IPS DF 4.7 (cell line): Measurements from ENCODE around the gene PIP5K1C.
"Not testable (repeated sequence)": the region's sequence is repeated elsewhere in the genome, so short reads cannot be mapped to it uniquely, and the experiment has no call there.

Experiments
- DNase-seq: peaks from one replicate; pipeline ENCODE4 v3.0.0-alpha.2; 2013; ENCODE audit warnings: low spot score; ENCODE audit errors: extremely low read depth

PIP5K1C gene

GRCh38 chr19:3661284-3662238 lies 38.7 kb downstream of the PIP5K1C start:
- no peak for DNase-seq

- no peak for DNase-seq
Measured at GRCh38 chr19:3660493-3661219, 39.6 kb downstream of the PIP5K1C start.

GRCh38 chr19:3659746-3660112 lies 40.5 kb downstream of the PIP5K1C start:
- no peak for DNase-seq

- no peak for DNase-seq
Measured at GRCh38 chr19:3658870-3659745, 41.2 kb downstream of the PIP5K1C start.

- no peak for DNase-seq
Measured at GRCh38 chr19:3658004-3658869, 42.0 kb downstream of the PIP5K1C start.

- no peak for DNase-seq
Measured at GRCh38 chr19:3657395-3657769, 42.9 kb downstream of the PIP5K1C start.

GRCh38 chr19:3656747-3657394 lies 43.4 kb downstream of the PIP5K1C start:
- no peak for DNase-seq

- DNase-seq, result no peak
Measured at GRCh38 chr19:3656073-3656746, 44.1 kb downstream of the PIP5K1C start.

- DNase-seq, result no peak
Measured at GRCh38 chr19:3655402-3656072, 44.7 kb downstream of the PIP5K1C start.

GRCh38 chr19:3653865-3654513 lies 46.3 kb downstream of the PIP5K1C start:
- no peak for DNase-seq

- no peak for DNase-seq
Measured at GRCh38 chr19:3653081-3653795, 47.0 kb downstream of the PIP5K1C start.

GRCh38 chr19:3652422-3652821 lies 47.8 kb downstream of the PIP5K1C start:
- DNase-seq, result no peak

- no peak for DNase-seq
Measured at GRCh38 chr19:3651684-3652083, 48.6 kb downstream of the PIP5K1C start.

GRCh38 chr19:3649888-3650287 lies 50.4 kb downstream of the PIP5K1C start:
- no peak for DNase-seq

GRCh38 chr19:3648037-3648905 lies 52.0 kb downstream of the PIP5K1C start:
- no peak for DNase-seq

- DNase-seq, result not testable (repeated sequence)
Measured at GRCh38 chr19:3647102-3647501, 53.2 kb downstream of the PIP5K1C start.
